SH-SY5Y (cell line): ENCODE measurements around the gene ADCY7.

Experiments used
- GATA2 ChIP-seq: IDR thresholded peaks from 2 replicates; pipeline ENCODE4 v1.6.1; 2011; ENCODE audit warnings: mild to moderate bottlenecking, low read depth, low read length
- GATA3 ChIP-seq: IDR thresholded peaks from 2 replicates; pipeline ENCODE4 v1.6.1; 2011; ENCODE audit warnings: low read depth, mild to moderate bottlenecking, low read length, moderate library complexity

Gene ADCY7

DNA sequence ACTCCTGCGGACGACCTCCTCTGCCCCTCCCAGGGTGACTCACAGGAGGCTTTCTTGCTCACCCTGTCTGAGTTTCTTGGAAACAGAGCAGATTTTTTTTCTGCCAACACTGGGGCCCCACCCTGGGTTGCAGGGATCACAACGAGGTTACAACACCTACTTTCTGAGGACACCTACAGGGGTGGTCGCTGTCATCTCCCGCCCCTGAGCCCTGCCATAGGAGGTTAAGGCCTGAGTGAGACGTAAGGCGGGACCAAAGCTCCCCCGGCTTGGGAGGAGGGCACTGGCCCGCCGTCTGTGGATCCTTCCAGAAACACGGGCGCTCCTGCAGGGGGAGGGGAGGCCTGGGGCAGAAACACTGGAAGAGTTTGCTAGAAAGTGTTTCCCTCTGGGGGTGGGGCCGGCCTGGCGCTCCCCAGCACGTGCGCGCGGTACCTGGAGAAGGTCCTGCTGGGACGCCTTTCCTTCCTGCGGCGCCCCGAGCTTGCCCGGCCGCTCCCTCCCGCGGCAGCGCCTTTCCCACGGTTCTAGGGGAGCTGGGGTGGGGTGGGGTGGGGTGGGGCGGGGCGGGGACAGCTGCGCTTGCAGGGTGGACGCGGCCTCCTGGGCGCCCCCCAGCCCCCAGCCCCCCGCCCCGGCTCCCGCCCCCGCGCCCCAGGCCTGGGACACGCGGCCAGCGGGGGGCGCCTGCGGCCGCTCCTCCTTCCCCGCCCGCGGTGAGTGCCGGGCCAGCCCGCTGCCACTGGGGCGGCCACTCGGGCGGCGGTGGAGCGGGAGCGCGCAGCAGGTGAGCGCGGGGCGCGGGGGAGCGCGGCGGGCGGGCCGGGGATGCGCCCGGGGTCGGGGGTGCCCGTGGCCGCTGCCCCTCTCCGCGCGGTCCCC lies 20.7 kb upstream of the ADCY7 start:
- TF ChIP-seq GATA3, result no peak
- TF ChIP-seq GATA2, result no peak

DNA sequence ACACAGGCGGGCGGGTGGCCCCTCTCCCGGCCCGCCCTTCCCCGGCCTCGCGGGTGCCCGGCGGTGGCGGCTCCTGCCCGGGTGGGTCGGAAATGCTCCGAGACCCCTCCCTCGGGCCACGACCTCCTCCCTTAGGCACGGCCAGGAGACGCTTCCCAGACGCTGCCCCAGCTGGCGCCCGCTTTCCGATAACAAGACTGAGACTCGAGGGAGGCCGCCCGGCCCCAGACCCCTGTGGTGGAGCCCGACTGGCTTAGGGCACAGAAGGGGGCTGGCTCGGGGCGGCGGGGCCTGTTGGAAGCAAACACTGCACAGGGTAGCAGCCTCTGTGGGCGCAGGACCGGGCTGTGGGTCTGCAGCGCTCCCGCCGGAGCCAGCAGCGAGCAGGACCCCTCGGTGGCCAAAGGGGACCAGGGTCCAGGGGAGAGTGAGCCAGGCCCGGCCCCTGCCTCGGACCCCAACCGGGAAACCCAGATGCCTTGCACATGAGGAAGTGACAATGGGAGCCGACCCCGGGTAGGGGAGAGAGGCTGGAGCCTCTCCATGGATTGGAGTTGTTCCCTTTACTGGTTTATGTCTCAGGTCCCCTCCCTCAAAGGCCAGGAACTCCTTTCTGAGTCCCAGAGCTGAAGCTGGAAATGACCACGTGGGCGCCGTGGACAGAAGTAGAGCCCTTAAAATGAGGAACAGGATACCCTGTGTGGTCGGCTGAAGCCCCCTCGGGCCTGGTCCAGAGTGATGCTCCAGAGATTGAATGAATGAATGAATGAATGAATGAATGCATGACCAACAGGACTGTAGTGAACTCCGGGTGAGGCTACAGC lies 19.8 kb upstream of the ADCY7 start:
- TF ChIP-seq GATA2, result no peak
- TF ChIP-seq GATA3, result no peak

DNA sequence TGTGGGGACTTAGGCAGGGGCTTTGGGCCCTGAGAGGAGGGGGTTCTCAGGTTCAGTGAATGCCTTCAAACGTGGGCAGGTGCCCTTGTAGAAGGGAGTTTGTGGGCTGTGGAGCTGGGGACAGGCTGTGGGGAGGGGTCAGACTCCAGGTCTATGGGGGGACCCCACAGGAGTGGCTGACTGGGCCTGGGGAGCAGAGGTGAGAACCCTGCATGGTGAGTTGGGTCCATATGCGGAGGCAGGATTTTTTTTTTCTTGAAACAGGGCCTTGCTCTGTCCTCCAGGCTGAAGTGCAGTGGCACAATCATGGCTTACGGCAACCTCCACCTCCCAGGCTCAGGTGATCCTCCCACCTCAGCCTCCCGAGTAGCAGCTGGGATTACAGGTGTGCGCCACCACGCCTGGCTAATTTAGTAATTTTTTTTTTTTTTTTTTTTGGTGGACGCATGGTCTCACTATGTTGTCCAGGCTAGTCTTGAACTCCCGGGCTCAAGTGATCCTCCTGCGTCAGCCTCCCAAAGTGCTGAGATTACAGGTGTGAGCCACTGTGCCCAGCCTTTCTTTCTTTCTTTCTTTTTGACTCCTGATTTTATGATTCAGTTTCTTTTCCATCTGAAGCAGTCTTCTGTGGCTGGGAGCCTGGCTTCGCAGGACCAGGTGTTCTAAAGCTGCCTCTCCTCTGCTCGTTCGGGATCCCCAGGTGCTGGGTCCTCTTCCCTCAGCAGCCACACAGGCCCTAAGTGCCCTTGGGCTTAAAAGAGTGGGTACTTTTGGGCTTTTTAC lies 19.0 kb upstream of the ADCY7 start:
- no peak for TF ChIP-seq GATA2

DNA sequence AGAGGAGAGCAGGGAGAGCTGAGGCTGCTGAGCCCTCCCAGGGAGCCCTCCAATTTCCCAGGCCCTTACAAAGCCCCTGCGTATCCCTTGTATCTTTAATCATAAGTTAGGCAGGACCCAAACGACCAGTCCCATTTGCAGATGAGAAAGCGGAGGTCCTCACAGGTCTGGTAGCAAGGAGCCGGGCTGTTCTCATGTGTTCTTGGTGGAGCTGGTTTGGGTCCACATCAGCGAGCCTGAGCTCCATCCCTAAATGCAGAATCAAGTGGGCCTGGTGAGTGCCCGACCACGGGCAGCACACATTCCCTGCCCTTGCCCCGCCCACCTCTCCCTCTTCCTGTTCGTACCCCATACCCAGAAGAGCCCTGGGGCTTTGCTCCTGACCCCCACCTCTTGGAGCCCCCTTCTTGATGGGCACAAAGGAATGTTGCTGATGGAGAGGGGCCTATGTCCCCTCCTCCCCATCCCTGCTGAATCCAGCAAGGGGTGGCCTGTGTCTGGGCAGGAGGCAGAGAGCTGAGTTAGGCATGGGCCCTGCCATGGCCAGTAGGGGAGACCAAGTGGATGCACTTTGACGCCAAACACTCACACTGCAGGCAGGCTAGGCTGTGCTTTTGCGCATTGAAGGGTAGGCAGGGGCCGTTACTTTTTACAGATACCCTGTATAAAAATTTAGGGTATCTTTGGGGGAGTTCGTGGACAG lies 18.3 kb upstream of the ADCY7 start:
- TF ChIP-seq GATA3 (no peak), GATA2 (no peak)

DNA sequence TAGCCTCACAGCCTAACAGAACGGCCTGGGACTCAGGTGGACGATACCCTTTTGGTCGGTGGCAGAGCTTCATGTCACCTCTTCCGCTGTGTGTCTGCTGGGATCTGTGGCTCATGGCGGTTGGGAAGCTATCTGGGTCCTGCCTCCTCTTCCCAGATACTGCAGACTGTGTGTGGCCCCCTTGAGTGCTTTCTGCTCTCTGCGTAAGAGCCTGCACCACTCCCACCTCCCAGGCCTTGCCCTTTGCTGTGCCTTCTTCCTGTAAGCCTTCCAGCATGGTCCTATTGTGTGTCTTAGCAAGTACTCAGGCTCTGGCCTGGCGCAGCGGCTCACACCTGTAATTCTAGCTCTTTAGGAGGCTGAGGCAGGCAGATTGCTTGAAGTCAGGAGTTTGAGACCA lies 17.5 kb upstream of the ADCY7 start:
- TF ChIP-seq GATA2, result no peak
- TF ChIP-seq GATA3, result no peak

DNA sequence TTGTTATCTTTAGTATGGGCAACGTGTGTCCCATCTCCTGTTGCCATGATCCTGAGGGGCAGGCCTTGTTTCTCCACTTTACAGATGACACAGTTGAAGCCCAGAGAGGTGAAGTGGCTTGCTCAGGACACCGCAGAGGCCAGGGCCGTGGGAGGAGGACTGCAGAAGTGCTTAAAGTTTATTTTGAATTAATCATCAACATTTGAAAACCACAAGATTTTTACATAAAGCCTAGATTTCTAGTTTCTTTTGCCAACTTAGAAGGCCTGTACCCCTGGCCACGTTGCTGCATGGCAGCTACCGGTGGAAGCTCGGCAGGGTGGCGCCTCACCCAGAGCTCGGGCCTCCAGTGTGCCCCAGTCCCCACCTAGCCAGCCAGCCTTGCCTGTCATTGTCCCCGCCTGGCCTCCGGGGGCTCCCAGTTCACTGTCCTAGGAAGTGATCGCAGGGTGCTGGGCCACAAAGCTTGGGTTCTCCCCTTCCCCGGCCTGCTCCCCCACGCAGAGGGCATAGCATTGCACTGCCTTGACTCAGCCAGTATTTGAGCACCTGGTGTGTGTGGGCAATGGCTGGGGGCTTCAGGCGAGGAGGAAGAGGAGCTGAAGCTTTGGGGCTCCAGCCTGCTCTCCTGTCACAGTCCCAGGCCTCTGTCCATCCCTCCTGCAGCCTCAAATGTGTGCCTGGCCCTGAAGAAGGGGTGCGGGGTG lies 14.8 kb upstream of the ADCY7 start:
- TF ChIP-seq GATA3 (no peak), GATA2 (no peak)

DNA sequence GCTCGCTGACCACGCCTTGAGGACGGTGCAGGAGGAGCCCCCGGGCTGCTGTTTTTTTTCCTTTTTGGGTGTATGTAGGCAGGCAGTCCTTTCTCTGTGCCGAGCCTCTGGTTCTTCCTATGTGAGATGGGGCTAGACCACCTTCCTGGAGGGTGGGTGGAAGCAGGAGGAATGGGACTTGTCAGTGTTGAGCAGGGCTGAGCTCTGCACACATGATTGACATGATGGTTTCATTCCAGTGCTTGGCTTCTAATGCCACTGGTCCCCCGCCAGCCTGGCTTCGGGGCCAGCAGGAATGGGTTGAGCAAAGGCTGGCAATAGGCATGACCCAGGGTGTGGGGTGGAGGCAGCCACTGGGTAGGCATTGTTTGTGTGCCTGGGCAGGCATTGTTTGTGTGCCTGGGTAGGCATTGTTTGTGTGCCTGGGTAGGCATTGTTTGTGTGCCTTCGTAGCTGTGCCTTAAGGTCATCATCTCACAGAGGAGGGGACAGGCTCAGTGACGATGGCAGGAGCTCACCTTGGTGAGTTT lies 14.2 kb upstream of the ADCY7 start:
- TF ChIP-seq GATA3 (no peak), GATA2 (no peak)

DNA sequence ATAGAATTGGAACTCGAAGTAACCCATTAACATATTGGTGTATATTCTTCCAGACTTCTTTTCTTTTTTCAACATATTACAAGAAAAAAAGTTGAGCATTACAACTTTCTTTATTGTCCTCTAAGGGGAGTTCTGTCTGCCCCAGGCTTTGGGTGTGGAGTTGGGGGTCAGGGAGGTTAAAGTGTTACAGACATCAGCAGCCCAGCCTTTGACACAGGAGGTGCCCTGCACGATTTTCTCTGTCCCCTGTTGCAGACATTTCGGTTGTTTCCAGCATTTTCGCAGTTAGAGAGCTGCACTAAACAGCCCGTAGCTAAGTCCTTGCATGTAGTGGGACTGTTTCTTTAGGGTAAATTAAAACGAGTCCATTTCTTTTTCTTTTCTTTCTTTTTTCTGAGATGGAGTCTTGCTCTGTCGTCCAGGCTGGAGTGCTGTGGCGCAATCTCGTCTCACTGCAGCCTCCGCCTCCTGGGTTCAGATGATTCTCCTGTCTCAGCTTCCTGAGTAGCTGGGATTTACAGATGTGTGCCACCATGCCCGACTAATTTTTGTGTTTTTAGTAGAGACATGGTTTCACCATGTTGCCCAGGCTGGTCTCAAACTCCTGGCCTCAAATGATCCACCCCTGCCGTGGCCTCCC lies 13.4 kb upstream of the ADCY7 start:
- TF ChIP-seq GATA2 (no peak), GATA3 (no peak)

DNA sequence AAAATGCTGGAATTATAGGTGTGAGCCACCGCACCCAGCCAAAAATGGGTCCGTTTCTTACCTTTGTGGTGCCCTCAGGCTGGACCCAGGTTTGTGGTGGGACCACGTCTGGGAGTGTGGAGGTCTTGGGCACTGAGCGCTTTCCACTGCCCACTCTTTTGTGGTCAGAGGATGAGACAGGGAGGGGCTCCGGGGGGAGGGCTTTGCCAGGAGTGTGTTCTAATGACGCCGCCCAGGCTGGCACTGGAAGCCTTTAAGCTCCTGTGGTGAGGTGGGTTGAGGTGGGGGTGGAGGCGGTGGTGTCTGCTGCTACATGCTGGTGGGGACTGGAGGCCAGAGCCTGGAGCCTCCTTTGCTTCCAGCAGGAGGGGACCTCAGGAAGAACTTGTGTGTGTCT lies 12.8 kb upstream of the ADCY7 start:
- TF ChIP-seq GATA3, result no peak
- no peak for TF ChIP-seq GATA2

DNA sequence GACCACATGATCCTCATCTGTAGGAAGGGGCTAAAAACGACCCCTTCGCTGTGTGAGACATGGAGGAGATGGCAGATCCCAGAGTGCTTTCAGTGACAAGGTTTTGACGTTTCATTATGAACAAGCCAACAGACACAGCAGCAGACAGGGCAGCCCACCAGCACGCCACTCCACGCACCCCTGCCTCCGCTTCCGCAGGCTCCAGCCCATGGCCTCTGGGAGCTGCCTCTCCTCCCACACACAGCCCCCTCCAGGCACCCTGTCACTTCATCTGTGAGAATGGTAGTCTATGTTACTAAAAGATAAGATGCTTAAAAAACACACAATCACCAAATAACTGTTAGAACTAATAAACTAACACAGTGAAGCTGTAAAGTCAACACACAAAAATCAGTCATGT lies 12.3 kb upstream of the ADCY7 start:
- TF ChIP-seq GATA3 (no peak), GATA2 (no peak)

DNA sequence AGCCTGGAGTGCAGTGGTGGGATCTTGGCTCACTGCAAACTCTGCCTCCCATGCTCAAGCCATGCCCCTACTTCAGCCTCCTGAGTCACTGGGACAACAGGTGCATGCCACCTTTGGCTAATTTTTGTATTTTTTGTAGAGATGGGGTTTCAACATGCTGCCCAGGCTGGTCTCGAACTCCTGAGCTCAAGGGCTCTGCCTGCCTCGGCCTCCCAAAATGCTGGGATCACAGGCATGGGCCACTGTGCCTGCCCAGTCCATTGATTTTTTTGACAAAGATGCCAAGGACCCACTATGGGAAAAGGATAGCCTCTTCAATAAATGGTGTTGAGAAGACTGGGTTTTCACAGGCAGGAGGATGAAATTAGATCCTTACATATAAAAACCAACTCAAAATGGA lies 10.8 kb upstream of the ADCY7 start:
- TF ChIP-seq GATA3 (no peak), GATA2 (no peak)

DNA sequence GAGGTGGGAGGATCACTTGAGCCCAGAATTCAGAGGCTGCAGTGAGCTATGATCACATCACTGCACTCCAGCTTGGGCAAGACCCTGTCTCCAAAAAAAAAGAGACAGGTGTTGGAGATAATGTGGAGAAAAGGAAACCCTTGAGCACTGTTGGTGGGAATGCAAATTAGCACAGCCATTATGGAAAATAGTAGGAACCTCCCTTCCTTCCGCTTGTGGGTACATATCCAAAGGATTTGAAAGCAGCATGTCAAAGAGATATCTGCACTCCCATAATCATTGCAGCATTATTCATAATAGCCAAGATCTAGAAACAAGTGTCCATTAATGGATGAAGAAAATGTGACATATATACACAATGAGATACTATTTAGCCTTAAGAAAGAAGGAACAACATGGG lies 9.7 kb upstream of the ADCY7 start:
- TF ChIP-seq GATA2 (no peak), GATA3 (no peak)
